NB4 (cell line): ENCODE measurements around the gene VPS37C.

Experiments
- MYC ChIP-seq: IDR thresholded peaks from 2 replicates; pipeline ENCODE4 v1.6.1; 2011; ENCODE audit warnings: low read depth, low read length
- POLR2A ChIP-seq: IDR thresholded peaks from 2 replicates; pipeline ENCODE4 v1.6.1; 2011; ENCODE audit warnings: mild to moderate bottlenecking; ENCODE audit not compliant: insufficient read length; ENCODE audit errors: extremely low read depth
- TF ChIP-seq, protein P1 (sequence below): IDR thresholded peaks from one replicate; pipeline ENCODE4 v1.5.1; 2012; ENCODE audit warnings: low read depth, low read length
- TF ChIP-seq, protein P2 (sequence below): IDR thresholded peaks from 2 replicates; pipeline ENCODE4 v1.6.1; 2011; ENCODE audit warnings: low read depth, low read length

DNA sequence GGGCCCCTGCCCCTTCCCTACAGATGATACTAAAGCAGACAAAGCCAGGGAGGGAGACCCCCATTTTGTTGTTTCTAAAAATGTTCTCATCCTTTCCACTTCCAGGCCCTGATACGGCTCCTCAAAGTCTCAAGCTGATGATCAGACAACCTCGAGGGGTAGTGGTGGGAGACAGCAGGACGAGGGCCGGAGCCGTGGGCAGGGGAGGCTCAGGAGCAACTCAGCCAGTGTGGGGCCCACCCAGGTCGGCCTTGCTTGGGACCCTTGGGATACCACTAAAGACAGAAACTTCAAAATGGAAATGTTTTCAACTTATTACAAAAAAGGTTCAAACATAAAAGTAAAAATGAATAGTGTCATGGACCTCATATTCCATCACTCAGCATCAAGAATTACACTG lies 15.2 kb upstream of the VPS37C start:
- TF ChIP-seq POLR2A: no peak
- TF ChIP-seq MYC: no peak
- TF ChIP-seq, protein P1, sequence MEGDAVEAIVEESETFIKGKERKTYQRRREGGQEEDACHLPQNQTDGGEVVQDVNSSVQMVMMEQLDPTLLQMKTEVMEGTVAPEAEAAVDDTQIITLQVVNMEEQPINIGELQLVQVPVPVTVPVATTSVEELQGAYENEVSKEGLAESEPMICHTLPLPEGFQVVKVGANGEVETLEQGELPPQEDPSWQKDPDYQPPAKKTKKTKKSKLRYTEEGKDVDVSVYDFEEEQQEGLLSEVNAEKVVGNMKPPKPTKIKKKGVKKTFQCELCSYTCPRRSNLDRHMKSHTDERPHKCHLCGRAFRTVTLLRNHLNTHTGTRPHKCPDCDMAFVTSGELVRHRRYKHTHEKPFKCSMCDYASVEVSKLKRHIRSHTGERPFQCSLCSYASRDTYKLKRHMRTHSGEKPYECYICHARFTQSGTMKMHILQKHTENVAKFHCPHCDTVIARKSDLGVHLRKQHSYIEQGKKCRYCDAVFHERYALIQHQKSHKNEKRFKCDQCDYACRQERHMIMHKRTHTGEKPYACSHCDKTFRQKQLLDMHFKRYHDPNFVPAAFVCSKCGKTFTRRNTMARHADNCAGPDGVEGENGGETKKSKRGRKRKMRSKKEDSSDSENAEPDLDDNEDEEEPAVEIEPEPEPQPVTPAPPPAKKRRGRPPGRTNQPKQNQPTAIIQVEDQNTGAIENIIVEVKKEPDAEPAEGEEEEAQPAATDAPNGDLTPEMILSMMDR: no peak
- TF ChIP-seq, protein P2, sequence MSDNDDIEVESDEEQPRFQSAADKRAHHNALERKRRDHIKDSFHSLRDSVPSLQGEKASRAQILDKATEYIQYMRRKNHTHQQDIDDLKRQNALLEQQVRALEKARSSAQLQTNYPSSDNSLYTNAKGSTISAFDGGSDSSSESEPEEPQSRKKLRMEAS: no peak
